DOHH2 (cell line): ENCODE results near the gene ANXA8.
"Not testable (repeated sequence)": the region's sequence is repeated elsewhere in the genome, so short reads cannot be mapped to it uniquely, and the experiment has no call there.

Source experiments
- H3F3A ChIP-seq: fragments of 200-600 bp; sonication (generic), shearing (Covaris generic); 2 replicates; pipeline ENCODE4 v1.6.0; 2016; ENCODE audit warnings: antibody characterized with exemption, mild to moderate bottlenecking; ENCODE audit not compliant: control insufficient read depth, insufficient read depth
- H3K27ac ChIP-seq: fragments of 200-600 bp; sonication (generic); 2 replicates; pipeline ENCODE4 v1.5.1; 2014; ENCODE audit warnings: low read depth, mild to moderate bottlenecking, low read length, moderate library complexity
- H3K27me3 ChIP-seq: fragments of 200-600 bp; sonication (generic); 2 replicates; pipeline ENCODE4 v1.6.1; 2014; ENCODE audit warnings: mild to moderate bottlenecking, low read length, mixed read lengths; ENCODE audit not compliant: control insufficient read depth
- H3K36me3 ChIP-seq: fragments of 200-600 bp; sonication (generic); 2 replicates; pipeline ENCODE4 v1.6.1; 2014; ENCODE audit warnings: mild to moderate bottlenecking, low read length, moderate library complexity, mixed read lengths; ENCODE audit not compliant: control insufficient read depth
- H3K4me1 ChIP-seq: fragments of 200-600 bp; sonication (generic); 2 replicates; pipeline ENCODE4 v1.6.1; 2014; ENCODE audit warnings: mild to moderate bottlenecking, low read length, mixed read lengths; ENCODE audit not compliant: control insufficient read depth
- H3K4me2 ChIP-seq: fragments of 200-600 bp; sonication (generic); 2 replicates; pipeline ENCODE4 v1.6.0; 2014; ENCODE audit warnings: mild to moderate bottlenecking, low read length, moderate library complexity
- H3K4me3 ChIP-seq: fragments of 200-600 bp; sonication (generic); 2 replicates; pipeline ENCODE4 v1.5.1; 2014; ENCODE audit warnings: mild to moderate bottlenecking, low read length, mixed read lengths
- H3K79me2 ChIP-seq: fragments of 200-600 bp; sonication (generic); 2 replicates; pipeline ENCODE4 v1.6.1; 2014; ENCODE audit warnings: mild to moderate bottlenecking, low read length, mixed read lengths; ENCODE audit not compliant: control insufficient read depth
- H3K9me2 ChIP-seq: fragments of 200-600 bp; sonication (generic); replicated peaks from 2 replicates; pipeline ENCODE4 v1.6.1; 2014; ENCODE audit warnings: mild to moderate bottlenecking, low read length, mixed read lengths; ENCODE audit not compliant: control insufficient read depth
- H3K9me3 ChIP-seq: fragments of 200-600 bp; sonication (generic); 2 replicates; pipeline ENCODE4 v1.6.1; 2014; ENCODE audit warnings: antibody characterized with exemption, low read length, mixed read lengths; ENCODE audit not compliant: control insufficient read depth, insufficient read depth
- H4K20me1 ChIP-seq: fragments of 200-600 bp; sonication (generic); 2 replicates; pipeline ENCODE4 v1.6.0; 2014; ENCODE audit warnings: low read depth, mild to moderate bottlenecking, antibody characterized with exemption, low read length, moderate library complexity; ENCODE audit not compliant: control insufficient read depth, insufficient read depth

ANXA8 gene

GRCh38 chr10:47482367-47482766, 1.5 kb downstream of the ANXA8 start:
- H3F3A ChIP-seq, H3K27ac ChIP-seq, H3K27me3 ChIP-seq, H3K9me2 ChIP-seq, H3K79me2 ChIP-seq, H3K4me2 ChIP-seq, H3K4me3 ChIP-seq, H4K20me1 ChIP-seq, H3K9me3 ChIP-seq, H3K4me1 ChIP-seq, H3K36me3 ChIP-seq: not testable (repeated sequence)

- H3F3A ChIP-seq, H3K27ac ChIP-seq, H3K4me2 ChIP-seq, H4K20me1 ChIP-seq, H3K36me3 ChIP-seq, H3K27me3 ChIP-seq, H3K4me1 ChIP-seq, H3K79me2 ChIP-seq, H3K9me3 ChIP-seq, H3K9me2 ChIP-seq, H3K4me3 ChIP-seq: not testable (repeated sequence)
These were observed 2.1 kb downstream of the ANXA8 start for GRCh38 chr10:47481768-47482181.

- not testable (repeated sequence) for H3K79me2 ChIP-seq, H3K36me3 ChIP-seq, H3K9me3 ChIP-seq, H3K27me3 ChIP-seq, H3K4me1 ChIP-seq, H3K27ac ChIP-seq, H3F3A ChIP-seq, H3K4me3 ChIP-seq, H3K4me2 ChIP-seq, H4K20me1 ChIP-seq, H3K9me2 ChIP-seq
These were observed 2.6 kb downstream of the ANXA8 start for GRCh38 chr10:47481182-47481766.

GRCh38 chr10:47480133-47480532, 3.8 kb downstream of the ANXA8 start:
- H3K79me2 ChIP-seq, H3K27ac ChIP-seq, H3K9me3 ChIP-seq, H3F3A ChIP-seq, H4K20me1 ChIP-seq, H3K36me3 ChIP-seq, H3K4me2 ChIP-seq, H3K27me3 ChIP-seq, H3K4me3 ChIP-seq, H3K9me2 ChIP-seq, H3K4me1 ChIP-seq: not testable (repeated sequence)

- not testable (repeated sequence) for H3K36me3 ChIP-seq, H3K27me3 ChIP-seq, H3K4me1 ChIP-seq, H3K4me2 ChIP-seq, H3K4me3 ChIP-seq, H3K9me3 ChIP-seq, H3K27ac ChIP-seq, H4K20me1 ChIP-seq, H3K79me2 ChIP-seq, H3F3A ChIP-seq, H3K9me2 ChIP-seq
These were observed 5.8 kb downstream of the ANXA8 start for GRCh38 chr10:47478114-47478513.

GRCh38 chr10:47477078-47477477, 6.8 kb downstream of the ANXA8 start:
- not testable (repeated sequence) for H3K4me1 ChIP-seq, H3K27me3 ChIP-seq, H3K4me2 ChIP-seq, H3K27ac ChIP-seq, H3K4me3 ChIP-seq, H4K20me1 ChIP-seq, H3K9me3 ChIP-seq, H3K79me2 ChIP-seq, H3F3A ChIP-seq, H3K9me2 ChIP-seq, H3K36me3 ChIP-seq

GRCh38 chr10:47475101-47475500, 8.8 kb downstream of the ANXA8 start:
- H3K36me3 ChIP-seq, H4K20me1 ChIP-seq, H3K4me1 ChIP-seq, H3K27me3 ChIP-seq, H3K9me2 ChIP-seq, H3K9me3 ChIP-seq, H3K79me2 ChIP-seq, H3F3A ChIP-seq, H3K27ac ChIP-seq, H3K4me2 ChIP-seq, H3K4me3 ChIP-seq: not testable (repeated sequence)

GRCh38 chr10:47473516-47473915, 10.4 kb downstream of the ANXA8 start:
- not testable (repeated sequence) for H4K20me1 ChIP-seq, H3K9me2 ChIP-seq, H3K9me3 ChIP-seq, H3K36me3 ChIP-seq, H3K27me3 ChIP-seq, H3K79me2 ChIP-seq, H3K27ac ChIP-seq, H3F3A ChIP-seq, H3K4me3 ChIP-seq, H3K4me1 ChIP-seq, H3K4me2 ChIP-seq
